OCI-LY7 (cell line): Measurements from ENCODE around the gene PTP4A2. TPM values are rescaled to one million over a fixed set of nuclear protein-coding genes. Genes with fewer than 3 reads are reported as not detected.

Source experiments
- BruUV-seq: library from RNA; stranded (reverse); fragments of 400-500 nt; replicated peaks from 2 replicates; lab custom pipeline; 2021; lab: Mats Ljungman, UMichigan
- CTCF ChIA-PET: fragments of 300-600 bp; sonication (Branson Sonifier 250); formaldehyde crosslinking; loops from one replicate; lab custom pipeline; 2022; ENCODE audit warnings: antibody characterized with exemption; ENCODE audit not compliant: unreplicated experiment; lab: Charles Lee
- POLR2A ChIA-PET: fragments of 300-600 bp; sonication (Branson Sonifier 250); formaldehyde crosslinking; loops from one replicate; lab custom pipeline; 2022; ENCODE audit warnings: antibody characterized with exemption; lab: Charles Lee
- DNase-seq: peaks from one replicate; pipeline ENCODE4 v3.0.0-alpha.2; 2015; ENCODE audit warnings: low spot score
- H2AFZ ChIP-seq: fragments of 200-600 bp; sonication (generic), shearing (Covaris generic); 2 replicates; pipeline ENCODE4 v1.6.1; 2014; ENCODE audit warnings: mild to moderate bottlenecking, antibody characterized with exemption, low read length, moderate library complexity
- H3K27ac ChIP-seq: fragments of 200-600 bp; sonication (generic); 2 replicates; pipeline ENCODE4 v1.5.1; 2014; ENCODE audit warnings: mixed run types, low read depth, mild to moderate bottlenecking, moderate library complexity, low read length, inconsistent platforms; ENCODE audit not compliant: poor library complexity, severe bottlenecking
- H3K36me3 ChIP-seq: fragments of 200-600 bp; sonication (generic); 2 replicates; pipeline ENCODE4 v1.6.1; 2014; ENCODE audit warnings: mild to moderate bottlenecking, antibody characterized with exemption, low read length, moderate library complexity, mixed read lengths; ENCODE audit not compliant: insufficient read depth
- H3K4me1 ChIP-seq: fragments of 200-600 bp; sonication (generic); 2 replicates; pipeline ENCODE4 v1.5.1; 2014; ENCODE audit warnings: mild to moderate bottlenecking, low read length; ENCODE audit not compliant: insufficient read depth, poor library complexity, severe bottlenecking
- H3K4me2 ChIP-seq: fragments of 200-600 bp; sonication (generic); 2 replicates; pipeline ENCODE4 v1.6.1; 2014; ENCODE audit warnings: mild to moderate bottlenecking, low read length
- H3K4me3 ChIP-seq: fragments of 200-600 bp; sonication (generic); 2 replicates; pipeline ENCODE4 v1.5.1; 2014; ENCODE audit warnings: mild to moderate bottlenecking, low read depth, low read length; ENCODE audit not compliant: poor library complexity, severe bottlenecking
- H3K79me2 ChIP-seq: fragments of 200-600 bp; sonication (generic); 2 replicates; pipeline ENCODE4 v1.6.1; 2016; ENCODE audit warnings: low read depth, mild to moderate bottlenecking, low read length, moderate library complexity, mixed read lengths; ENCODE audit not compliant: insufficient read depth
- H3K9me2 ChIP-seq: fragments of 200-600 bp; sonication (generic); 2 replicates; pipeline ENCODE4 v1.6.1; 2016; ENCODE audit warnings: mild to moderate bottlenecking, low read length, mixed read lengths; ENCODE audit not compliant: insufficient read depth
- H3K9me3 ChIP-seq: fragments of 200-600 bp; sonication (generic); 2 replicates; pipeline ENCODE4 v1.6.1; 2014; ENCODE audit warnings: mild to moderate bottlenecking, mixed run types, low read length, mixed read lengths
- H4K20me1 ChIP-seq: fragments of 200-600 bp; sonication (generic); 2 replicates; pipeline ENCODE4 v1.6.1; 2014; ENCODE audit warnings: mild to moderate bottlenecking, antibody characterized with exemption, low read length, moderate library complexity, mixed read lengths; ENCODE audit not compliant: insufficient read depth
- CTCF ChIP-seq: fragments of 200-600 bp; sonication (generic); conservative IDR thresholded peaks from 2 replicates; pipeline ENCODE4 v1.5.1; 2014; ENCODE audit warnings: mild to moderate bottlenecking, antibody characterized with exemption, low read length, moderate library complexity, mixed read lengths
- EZH2phosphoT487 ChIP-seq: fragments of 200-600 bp; sonication (generic); IDR thresholded peaks from 2 replicates; pipeline ENCODE4 v1.6.1; 2018; ENCODE audit warnings: low read depth, borderline replicate concordance, mild to moderate bottlenecking, mixed run types, antibody characterized with exemption, low read length, moderate library complexity, mixed read lengths
- intact Hi-C: fragments of 100-400 bp; cut with micrococcal nuclease; formaldehyde crosslinking; loops from one replicate; pipeline ENCODE4 v1.10.0; 2022; ENCODE audit not compliant: unreplicated experiment
- total RNA-seq, 2 experiments: library from RNA; depleted of rRNA in 1 of 2; stranded (reverse); fragments of >200 nt in 1 of 2; shearing (Covaris generic) in 1 of 2; gene quantifications; 2 replicates each; pipeline ENCODE4 v1.2.3, GENCODE V29; 2014 to 2022

The PTP4A2 gene
- total RNA-seq, 2 experiments from 2014 or later, result 196 to 208 TPM

DNA sequence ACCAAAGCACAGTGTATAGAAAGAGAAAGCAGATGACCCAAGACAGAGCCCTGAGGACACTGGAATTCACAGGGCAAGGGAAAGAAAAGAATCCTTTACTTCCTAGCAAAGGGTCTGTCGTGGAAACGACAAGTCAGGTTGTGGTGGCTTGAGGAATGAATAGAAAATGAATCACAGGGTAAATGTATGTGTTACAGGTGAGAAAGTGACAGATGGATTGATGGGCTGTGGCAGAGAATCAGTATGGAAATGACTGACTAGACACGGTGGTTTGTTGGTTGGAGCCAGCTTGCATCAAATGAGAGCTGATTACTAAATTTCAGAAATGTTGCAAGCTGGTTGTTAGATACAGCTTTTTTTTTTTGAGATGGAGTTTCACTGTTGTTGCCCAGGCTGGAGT, 46.9 kb downstream of the PTP4A2 start:
- no TSS peak for BruUV-seq
- no peak for DNase-seq
- H3K9me2 ChIP-seq, result no peaks in the 10 kb centered on the region
- H2AFZ ChIP-seq, result no peak overlapping the region
- intact Hi-C loops, result no loop called here
- H3K4me2 ChIP-seq, result no peak overlapping the region
- H3K79me2 ChIP-seq, result no peaks in the 10 kb centered on the region
- ChIA-PET CTCF (no interaction called here), POLR2A (interaction anchor here (0.6 to 1.1 kb wide), 3 partner anchors 11 to 23 kb away, joined by 3 read pairs; no protein-coding TSS in a partner anchor)
- no peak overlapping the region for H3K4me3 ChIP-seq
- no peaks in the 10 kb centered on the region for H4K20me1 ChIP-seq
- peaks cover 18% of the 10 kb centered on the region; the same call in 1 of the 2 replicates for H3K9me3 ChIP-seq
- no peak for TF ChIP-seq CTCF
- TF ChIP-seq EZH2phosphoT487, result no peak
- H3K36me3 ChIP-seq, result no peaks in the 10 kb centered on the region
- H3K27ac ChIP-seq, result no peak overlapping the region
- H3K4me1 ChIP-seq, result peaks cover 27% of the 10 kb centered on the region

DNA sequence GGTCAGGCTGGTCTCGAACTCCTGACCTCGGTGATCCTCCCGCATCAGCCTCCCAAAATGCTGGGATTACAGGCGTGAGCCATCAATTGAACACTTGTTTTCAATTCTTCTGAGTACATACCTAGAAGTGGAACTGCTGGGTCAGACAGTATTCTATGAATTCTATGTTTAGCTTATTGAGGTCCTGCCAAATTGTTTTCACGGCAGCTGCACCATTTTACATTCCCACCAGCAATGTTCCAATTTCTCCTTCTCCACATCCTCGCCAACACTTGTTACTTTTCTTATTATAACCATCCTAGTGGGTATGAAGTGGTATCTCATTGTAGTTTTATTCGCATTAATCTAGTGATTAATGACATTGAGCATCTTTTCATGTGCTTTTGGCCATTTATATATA, 49.9 kb downstream of the PTP4A2 start:
- H3K4me3 ChIP-seq, result no peak overlapping the region
- no peaks in the 10 kb centered on the region for H3K9me3 ChIP-seq
- peaks cover 27% of the 10 kb centered on the region for H3K4me1 ChIP-seq
- no peaks in the 10 kb centered on the region for H3K9me2 ChIP-seq
- peak overlapping the region; percentile 62; the same call in 1 of the 2 replicates for H3K4me2 ChIP-seq
- TF ChIP-seq CTCF, result no peak
- no peak for TF ChIP-seq EZH2phosphoT487
- BruUV-seq, result no TSS peak
- ChIA-PET CTCF (no interaction called here), POLR2A (interaction anchor here (1.1 to 2.3 kb wide), 2 partner anchors 8 to 84 kb away, joined by 5 to 17 read pairs; no protein-coding TSS in a partner anchor)
- no peaks in the 10 kb centered on the region for H4K20me1 ChIP-seq
- no peaks in the 10 kb centered on the region for H3K36me3 ChIP-seq
- no peaks in the 10 kb centered on the region for H3K79me2 ChIP-seq
- DNase-seq, result no peak
- no peak overlapping the region; the same call in 1 of the 2 replicates for H2AFZ ChIP-seq
- peak overlapping the region; percentile 84 for H3K27ac ChIP-seq
- intact Hi-C loops, result loop anchor here (2.0 to 5.0 kb wide), 3 partner anchors 51 to 71 kb away; partner anchors contain the start of genes PTP4A2 and SPOCD1

GRCh38 chr1:31886866-31887265, 51.3 kb downstream of the PTP4A2 start:
- POLR2A ChIA-PET, result no interaction called here
- intact Hi-C loops, result loop anchor here (5.0 kb wide), 1 partner anchor 70 kb away; the partner anchor contains the start of gene SPOCD1

More at GRCh38 chr1:31886866-31887265, 51.3 kb downstream of the PTP4A2 start:
- TF ChIP-seq EZH2phosphoT487 (no peak), CTCF (no peak)
- Histone ChIP-seq H4K20me1 (no peaks in the 10 kb centered on the region), H2AFZ (peak overlapping the region; percentile 46; the same call in 1 of the 2 replicates), H3K9me3 (no peaks in the 10 kb centered on the region), H3K4me1 (peaks cover 27% of the 10 kb centered on the region), H3K4me2 (peak overlapping the region; percentile 13; the same call in 1 of the 2 replicates), H3K36me3 (no peaks in the 10 kb centered on the region), H3K79me2 (no peaks in the 10 kb centered on the region), H3K4me3 (no peak overlapping the region), H3K27ac (peak overlapping the region; percentile 23), H3K9me2 (no peaks in the 10 kb centered on the region)
- CTCF ChIA-PET, result no interaction called here
- DNase-seq, result peak; percentile 49
- no TSS peak for BruUV-seq
